Cardiac septum (tissue), 1 donor: ENCODE data around the gene POC1B. TPM values are rescaled to one million over a fixed set of nuclear protein-coding genes. Genes with fewer than 3 reads are reported as not detected.

Experiments
- DNase-seq: peaks from one replicate; pipeline ENCODE4 v3.0.0-alpha.2; 2020; ENCODE audit warnings: low spot score
- intact Hi-C: fragments of 100-400 bp; cut with DNase I; formaldehyde crosslinking; loops from one replicate; pipeline ENCODE4 v1.14.0; 2022
- total RNA-seq: library from RNA; stranded (reverse); fragmentation: NEBNext Ultra II Directional; extraction: Animal tissue kit (Norgen Biotek cat#: 25700); gene quantifications from one replicate; pipeline ENCODE4 v1.2.1, GENCODE V29; 2021
- donor health status: DM: no; HTN: no; CAD: no.

Gene POC1B
- total RNA-seq, 1 donor from 2014 or later = 7.9 TPM

GRCh38 chr12:89542236-89542635 is 16.4 kb upstream of the POC1B start:
- DNase-seq = no peak
- intact Hi-C loops = loop anchor here (5.0 to 10.0 kb wide), 3 partner anchors 165 to 560 kb away; partner anchors contain the start of gene ATP2B1

- intact Hi-C loops = loop anchor here (5.0 to 10.0 kb wide), 3 partner anchors 167 to 562 kb away; partner anchors contain the start of gene ATP2B1
- no peak for DNase-seq
Measured at GRCh38 chr12:89540586-89540985, 14.7 kb upstream of the POC1B start.

GRCh38 chr12:89539426-89540223 is 13.8 kb upstream of the POC1B start:
- intact Hi-C loops = loop anchor here (5.0 to 10.0 kb wide), 3 partner anchors 168 to 563 kb away; partner anchors contain the start of gene ATP2B1
- no peak for DNase-seq

GRCh38 chr12:89538897-89539296 is 13.1 kb upstream of the POC1B start:
- intact Hi-C loops = no loop called here
- no peak for DNase-seq

- intact Hi-C loops = no loop called here
- no peak for DNase-seq
Measured at GRCh38 chr12:89537389-89537788, 11.5 kb upstream of the POC1B start.

- no peak for DNase-seq
Measured at GRCh38 chr12:89529738-89530137, 3.9 kb upstream of the POC1B start.

GRCh38 chr12:89528434-89528833 is 2.6 kb upstream of the POC1B start:
- DNase-seq = no peak
- intact Hi-C loops = loop anchor here (5.0 to 10.0 kb wide), 3 partner anchors 174 to 1386 kb away; partner anchors contain the start of genes CEP290, DUSP6 and TMTC3

More at GRCh38 chr12:89529738-89530137, 3.9 kb upstream of the POC1B start:
- intact Hi-C loops = loop anchor here (5.0 to 10.0 kb wide), 3 partner anchors 175 to 1387 kb away; partner anchors contain the start of genes CEP290, DUSP6 and TMTC3

- peak; percentile 81 for DNase-seq
- intact Hi-C loops = loop anchor here (2.0 to 10.0 kb wide), 4 partner anchors 55 to 1383 kb away; partner anchors contain the start of genes CEP290, DUSP6 and TMTC3
Measured at GRCh38 chr12:89525305-89525823, 483 bp downstream of the POC1B start.

GRCh38 chr12:89524541-89525304 is 1.1 kb downstream of the POC1B start, which contains the start of gene GALNT4:
GALNT4 (minus strand) TSS chr12:89524796; CDS start chr12:89524549, 247 bp downstream.
- intact Hi-C loops = loop anchor here (2.0 to 10.0 kb wide), 4 partner anchors 54 to 1382 kb away; partner anchors contain the start of genes CEP290, DUSP6 and TMTC3
- peak; percentile 95 for DNase-seq

GRCh38 chr12:89523843-89524540 is 1.9 kb downstream of the POC1B start:
- DNase-seq = no peak
- intact Hi-C loops = loop anchor here (2.0 to 10.0 kb wide), 2 partner anchors 53 to 169 kb away; partner anchors contain the start of gene DUSP6

GRCh38 chr12:89523393-89523792 is 2.5 kb downstream of the POC1B start:
- intact Hi-C loops = loop anchor here (10.0 kb wide), 1 partner anchor 169 kb away; the partner anchor contains the start of gene DUSP6
- no peak for DNase-seq

- intact Hi-C loops = loop anchor here (10.0 kb wide), 1 partner anchor 167 kb away; the partner anchor contains the start of gene DUSP6
- DNase-seq = no peak
Measured at GRCh38 chr12:89521364-89522223, 4.3 kb downstream of the POC1B start.

GRCh38 chr12:89517720-89518119 is 8.1 kb downstream of the POC1B start:
- DNase-seq = no peak
- intact Hi-C loops = no loop called here

- DNase-seq = no peak
- intact Hi-C loops = no loop called here
Measured at GRCh38 chr12:89516633-89517032, 9.2 kb downstream of the POC1B start.

GRCh38 chr12:89514751-89515150 is 11.1 kb downstream of the POC1B start:
- intact Hi-C loops = no loop called here
- DNase-seq = no peak

- no peak for DNase-seq
- intact Hi-C loops = no loop called here
Measured at GRCh38 chr12:89513544-89513943, 12.3 kb downstream of the POC1B start.

GRCh38 chr12:89507015-89507824 is 18.6 kb downstream of the POC1B start:
- intact Hi-C loops = no loop called here
- DNase-seq = no peak
